ENCODE results near the gene GPR153. TPM values are rescaled to one million over a fixed set of nuclear protein-coding genes. Genes with fewer than 3 reads are reported as not detected.

Gene GPR153
- total and polyA plus RNA-seq, 2 of the 13 experiments (the other 11 are each of a cell fraction or from before 2014, with no cell fraction given), result 0.22 to 0.31 TPM

DNA sequence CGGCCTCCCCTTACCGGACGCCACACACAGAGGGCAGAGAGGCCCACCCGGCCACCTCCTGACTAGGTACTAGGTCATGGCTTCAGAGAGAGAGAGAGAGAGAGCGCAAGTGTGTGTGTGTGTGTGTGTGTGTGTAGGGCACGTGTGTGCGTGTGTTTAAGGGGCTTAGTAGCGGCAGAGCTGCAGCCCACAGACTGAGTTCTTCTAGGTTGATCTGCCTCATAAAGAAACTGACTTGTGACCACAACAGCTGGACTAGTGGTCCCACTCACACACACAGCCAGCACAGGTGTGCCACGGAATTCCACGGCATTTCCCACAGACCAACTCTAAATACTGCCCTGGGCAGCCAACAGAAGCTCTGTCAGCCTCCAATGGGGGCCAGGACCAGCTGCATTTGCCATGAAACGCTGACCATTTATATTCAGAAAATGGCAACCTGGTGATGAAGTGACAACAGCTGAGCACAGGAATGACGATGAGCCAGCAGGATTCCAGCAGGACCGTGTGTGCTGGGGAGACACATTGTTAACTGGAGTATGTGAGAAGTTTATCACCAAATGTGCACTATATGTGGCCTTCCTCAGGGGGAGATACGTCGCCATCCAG is 38.8 kb upstream of the GPR153 start:
- no TSS peak for BruUV-seq (replicated peaks)
- Histone ChIP-seq H3K27ac (ENCODE audit: extremely low read length, insufficient read depth, low read length) (no peak overlapping the region), H2AFZ (ENCODE audit: low read length) (no peak overlapping the region), H3K4me2 (ENCODE audit: low read depth, low read length) (no peak overlapping the region), H4K20me1 (ENCODE audit: insufficient read depth, low read length) (no peaks in the 10 kb centered on the region), H3K79me2 (ENCODE audit: insufficient read depth, low read length) (no peaks in the 10 kb centered on the region), H3K9ac (ENCODE audit: insufficient read depth, low read depth, low read length) (no peak overlapping the region), H3K27me3 (ENCODE audit: control insufficient read depth in 1 of 2, insufficient read depth in 2 of 2, low read length in 2 of 2) (no peaks in the 10 kb centered on the region), H3K4me1 (ENCODE audit: insufficient read depth, low read length) (peaks cover 13% of the 10 kb centered on the region), H3K4me3 (replicated peaks in 1 of 3; ENCODE audit: insufficient read depth in 1 of 3, low read depth in 2 of 3, low read length in 3 of 3) (no peak overlapping the region), H3K9me3 (ENCODE audit: low read length) (no peaks in the 10 kb centered on the region), H3K36me3 (replicated peaks in 1 of 2; ENCODE audit: control insufficient read depth in 1 of 2, insufficient read depth in 2 of 2, low read length in 2 of 2) (peaks cover 4% of the 10 kb centered on the region in 2 experiments; a peak in 4 of 5 replicates)
- intact Hi-C loops (cut with micrococcal nuclease; ENCODE audit: unreplicated experiment) (no loop called here), in situ Hi-C loops (cut with HindIII; ENCODE audit: extremely low pct_ligation_motif_present, low pct_unique_long_range_greater_than_20kb) (no loop called here)
- ATAC-seq (no peak), DNase-seq (ENCODE audit: low spot score) (no peak), FAIRE-seq (no peak)
- POLR2A ChIA-PET, result no interaction called here
- CTCF ChIA-PET (ENCODE audit: low intra/inter-chr PET ratio, low total read pairs), result no interaction called here
- WGBS (ENCODE audit: low lambda C conversion rate), result 95% methylated on average over 11 of the region's 15 CpGs
- TF ChIP-seq HOXA7 (CRISPR knock-in tag; IDR thresholded peaks at IDR 0.05), result no peak
- no peak for TF ChIP-seq NCOA1 (CRISPR knock-in tag; IDR thresholded peaks at IDR 0.05)
- TF ChIP-seq GPN1 (CRISPR knock-in tag; IDR thresholded peaks at IDR 0.05; ENCODE audit: borderline replicate concordance), result no peak

DNA sequence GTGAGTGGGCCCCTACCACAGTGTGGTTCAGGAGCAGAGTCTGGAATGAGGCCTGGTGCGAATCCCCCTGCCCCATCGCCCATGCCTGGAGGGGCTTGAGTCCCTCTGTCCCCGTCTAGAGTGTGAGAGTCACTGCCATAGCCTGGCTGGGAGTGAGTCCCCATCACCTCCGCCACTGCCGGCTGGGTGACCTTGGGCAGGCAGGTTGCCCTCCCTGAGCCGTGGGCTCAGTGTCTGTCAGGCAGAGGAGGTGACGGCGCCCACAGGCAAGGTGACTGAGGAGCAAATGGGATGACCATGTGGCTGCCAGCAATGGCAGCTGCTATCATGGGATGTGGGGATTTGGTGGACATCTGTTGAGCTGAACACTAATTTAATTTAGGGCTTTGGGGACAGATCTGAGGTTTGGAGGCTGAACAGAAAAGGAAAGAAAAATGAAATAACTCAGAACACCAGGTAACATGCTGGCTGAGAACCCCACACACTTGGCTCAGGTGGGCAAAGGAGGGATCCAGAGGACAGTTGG is 38.1 kb upstream of the GPR153 start:
- POLR2A ChIA-PET, result no interaction called here

More for the DNA sequence above, 38.1 kb upstream of the GPR153 start:
- Histone ChIP-seq H3K4me2 (ENCODE audit: low read depth, low read length) (no peak overlapping the region), H3K27me3 (ENCODE audit: control insufficient read depth in 1 of 2, insufficient read depth in 2 of 2, low read length in 2 of 2) (no peaks in the 10 kb centered on the region), H2AFZ (ENCODE audit: low read length) (no peak overlapping the region), H3K4me3 (replicated peaks in 1 of 3; ENCODE audit: insufficient read depth in 1 of 3, low read depth in 2 of 3, low read length in 3 of 3) (no peak overlapping the region), H4K20me1 (ENCODE audit: insufficient read depth, low read length) (no peaks in the 10 kb centered on the region), H3K36me3 (replicated peaks in 1 of 2; ENCODE audit: control insufficient read depth in 1 of 2, insufficient read depth in 2 of 2, low read length in 2 of 2) (peaks cover 4 to 9% of the 10 kb centered on the region in 2 experiments; a peak in 4 of 5 replicates), H3K4me1 (ENCODE audit: insufficient read depth, low read length) (peaks cover 13% of the 10 kb centered on the region), H3K79me2 (ENCODE audit: insufficient read depth, low read length) (no peaks in the 10 kb centered on the region), H3K9ac (ENCODE audit: insufficient read depth, low read depth, low read length) (no peak overlapping the region), H3K9me3 (ENCODE audit: low read length) (no peaks in the 10 kb centered on the region), H3K27ac (ENCODE audit: extremely low read length, insufficient read depth, low read length) (no peak overlapping the region)
- FAIRE-seq, result no peak
- TF ChIP-seq HNF4G (IDR thresholded peaks at IDR 0.05; ENCODE audit: borderline replicate concordance, low read depth, low read length) (no peak), HNF4G (CRISPR knock-in tag; IDR thresholded peaks at IDR 0.05; ENCODE audit: borderline replicate concordance, low read depth) (no peak), ZNF768 (CRISPR knock-in tag; IDR thresholded peaks at IDR 0.05) (peak; percentile 85; the same call in 1 of the 2 replicates)
- DNase-seq (ENCODE audit: low spot score), result no peak
- in situ Hi-C loops (cut with HindIII; ENCODE audit: extremely low pct_ligation_motif_present, low pct_unique_long_range_greater_than_20kb) (no loop called here), intact Hi-C loops (cut with micrococcal nuclease; ENCODE audit: unreplicated experiment) (no loop called here)
- WGBS (ENCODE audit: low lambda C conversion rate), result 88% methylated on average over 8 of the region's 8 CpGs
- ATAC-seq, result no peak
- CTCF ChIA-PET (ENCODE audit: low intra/inter-chr PET ratio, low total read pairs), result no interaction called here
- no TSS peak for BruUV-seq (replicated peaks)

Measured in HepG2 (cell line).